NCI-H69 (cell line): ENCODE data around the gene SHC2.

Experiments used
- DNase-seq: peaks from one replicate; lab custom pipeline; 2025; lab: John Stamatoyannopoulos, UW

Gene SHC2

DNA sequence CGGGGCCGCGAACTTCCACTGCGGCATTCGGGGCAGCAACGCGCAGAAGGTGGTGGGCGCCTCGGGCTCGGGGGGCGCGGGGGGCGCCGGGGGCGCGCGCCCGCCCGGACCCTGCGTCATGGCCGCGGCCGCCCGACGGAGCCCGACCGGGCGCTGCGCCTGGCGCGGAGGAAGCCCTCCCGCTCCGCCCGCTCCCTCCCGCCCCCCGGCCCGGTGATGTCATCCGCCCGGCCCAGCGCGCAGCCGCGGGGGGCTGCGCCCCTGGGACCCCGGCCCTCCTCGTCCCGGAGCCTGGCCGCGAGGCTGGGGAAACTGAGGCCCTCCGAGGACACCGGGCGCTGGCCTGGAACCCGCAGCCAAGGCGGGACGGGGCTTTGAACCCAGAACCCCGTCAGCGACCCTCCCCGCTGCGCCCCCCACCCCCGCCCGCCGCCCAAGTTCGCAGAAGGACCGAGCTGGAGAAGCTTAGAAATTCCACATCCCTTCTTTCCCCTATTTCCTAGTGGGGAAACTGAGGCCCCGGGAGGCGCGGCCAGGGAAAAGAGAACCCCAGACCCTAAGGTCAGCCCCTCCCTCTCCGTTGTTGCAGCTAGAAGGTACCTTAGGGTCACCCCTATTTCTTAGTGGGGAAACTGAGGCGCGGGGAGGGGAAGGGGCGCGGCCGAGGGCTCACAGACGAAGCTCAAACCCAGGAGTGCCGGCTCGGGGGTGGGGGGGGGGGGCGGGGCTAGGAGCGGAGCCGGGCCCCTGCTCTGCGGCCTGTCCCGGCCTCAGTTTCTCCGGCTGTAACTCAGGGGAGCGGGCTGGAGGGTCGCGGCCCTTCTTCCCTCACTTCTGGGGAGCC is at the start of gene SHC2:
Gene SHC2 (minus strand): TSS at position 157 of the 844 bp plus-strand sequence. CDS start 37 bp downstream, at position 120.
- DNase-seq: peak; percentile 70

GRCh38 chr19:508204-509150 is 47.6 kb upstream of the SHC2 start:
- DNase-seq: peak; percentile 59

- DNase-seq: peak; percentile 90
These were observed 46.7 kb upstream of the SHC2 start, which contains the start of gene TPGS1 for GRCh38 chr19:507286-508203. TSS of gene TPGS1 (plus strand) at chr19:507497. CDS start at chr19:507507, 10 bp downstream.

- peak; percentile 100 for DNase-seq
These were observed 45.8 kb upstream of the SHC2 start for GRCh38 chr19:506404-507285.

DNA sequence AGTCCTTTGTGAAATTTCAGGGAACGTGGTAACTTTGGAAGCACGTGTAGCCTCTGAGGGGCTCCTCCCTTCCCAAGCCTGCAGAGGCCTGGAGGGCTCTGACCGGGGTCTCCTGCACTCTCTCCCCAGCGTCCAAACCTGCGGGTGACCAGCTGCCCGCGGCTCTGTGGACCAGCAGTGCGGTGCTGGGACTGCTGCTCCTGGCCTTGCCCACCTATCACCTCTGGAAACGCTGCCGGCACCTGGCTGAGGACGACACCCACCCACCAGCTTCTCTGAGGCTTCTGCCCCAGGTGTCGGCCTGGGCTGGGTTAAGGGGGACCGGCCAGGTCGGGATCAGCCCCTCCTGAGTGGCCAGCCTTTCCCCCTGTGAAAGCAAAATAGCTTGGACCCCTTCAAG is 43.8 kb upstream of the SHC2 start:
- DNase-seq: no peak

DNA sequence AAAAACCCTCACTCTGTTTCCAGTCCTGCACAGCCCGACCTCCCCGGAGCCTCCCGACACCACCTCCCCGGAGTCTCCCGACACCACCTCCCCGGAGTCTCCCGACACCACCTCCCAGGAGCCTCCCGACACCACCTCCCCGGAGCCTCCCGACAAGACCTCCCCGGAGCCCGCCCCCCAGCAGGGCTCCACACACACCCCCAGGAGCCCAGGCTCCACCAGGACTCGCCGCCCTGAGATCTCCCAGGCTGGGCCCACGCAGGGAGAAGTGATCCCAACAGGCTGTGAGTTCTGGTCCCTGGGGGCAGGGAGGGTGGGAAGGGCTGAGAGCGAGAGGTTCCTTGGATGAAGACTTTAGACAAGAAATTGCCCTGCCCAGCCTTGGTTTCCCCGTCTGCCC is 40.8 kb upstream of the SHC2 start:
- no peak for DNase-seq

- DNase-seq: no peak
These were observed 38.3 kb upstream of the SHC2 start for GRCh38 chr19:498977-499623.

GRCh38 chr19:498511-498891 is 37.7 kb upstream of the SHC2 start:
- DNase-seq: no peak

GRCh38 chr19:497869-498510 is 37.2 kb upstream of the SHC2 start:
- no peak for DNase-seq

GRCh38 chr19:497491-497868 is 36.6 kb upstream of the SHC2 start:
- no peak for DNase-seq

DNA sequence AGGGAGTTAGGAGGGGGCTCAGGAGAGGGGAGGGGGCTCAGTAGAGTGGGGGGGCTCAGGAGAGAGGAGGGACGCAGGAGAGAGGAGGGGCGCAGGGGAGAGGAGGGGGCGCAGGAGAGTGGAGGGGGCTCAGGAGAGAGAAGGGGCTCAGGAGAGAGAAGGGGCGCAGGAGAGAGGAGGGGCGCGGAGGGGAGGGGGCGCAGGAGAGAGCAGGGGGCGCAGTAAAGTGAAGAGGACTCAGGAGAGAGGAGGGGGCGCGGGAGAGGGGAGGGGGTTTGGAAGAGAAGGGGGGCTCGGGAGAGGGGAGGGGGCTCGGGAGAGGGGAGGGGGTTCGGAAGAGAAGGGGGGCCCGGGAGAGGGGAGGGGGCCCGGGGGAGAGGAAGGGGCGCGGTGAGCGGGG is 36.2 kb upstream of the SHC2 start:
- no peak for DNase-seq

DNA sequence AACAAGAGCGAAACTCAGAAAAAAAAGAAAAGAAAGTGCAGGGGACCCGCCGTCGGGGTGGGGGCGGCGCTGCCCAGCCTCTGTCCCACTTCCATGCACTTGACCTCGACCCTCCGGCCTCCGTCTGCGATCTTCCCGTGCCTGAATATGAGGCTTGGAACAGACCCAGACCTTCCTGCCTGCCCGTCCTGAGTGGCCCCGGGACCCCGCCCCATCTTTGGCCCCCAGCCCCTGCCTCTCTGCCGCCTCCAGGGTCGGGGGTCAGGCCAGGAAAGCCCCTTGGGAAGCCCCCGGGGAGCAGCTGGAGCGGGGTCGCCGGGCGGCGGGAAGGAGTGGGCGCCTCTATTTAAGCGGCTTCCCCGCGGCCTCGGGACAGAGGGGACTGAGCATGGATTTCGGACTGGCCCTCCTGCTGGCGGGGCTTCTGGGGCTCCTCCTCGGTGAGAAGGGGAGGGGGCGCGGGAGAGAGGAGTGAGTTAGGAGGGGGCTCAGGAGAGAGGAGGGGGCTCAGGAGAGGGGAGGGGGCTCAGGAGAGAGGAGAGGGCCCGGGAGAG is 35.4 kb upstream of the SHC2 start, which contains the start of gene MADCAM1:
Gene MADCAM1 (plus strand): TSS at position 375 of the 554 bp plus-strand sequence. CDS start 14 bp downstream, at position 389.
- DNase-seq: no peak

DNA sequence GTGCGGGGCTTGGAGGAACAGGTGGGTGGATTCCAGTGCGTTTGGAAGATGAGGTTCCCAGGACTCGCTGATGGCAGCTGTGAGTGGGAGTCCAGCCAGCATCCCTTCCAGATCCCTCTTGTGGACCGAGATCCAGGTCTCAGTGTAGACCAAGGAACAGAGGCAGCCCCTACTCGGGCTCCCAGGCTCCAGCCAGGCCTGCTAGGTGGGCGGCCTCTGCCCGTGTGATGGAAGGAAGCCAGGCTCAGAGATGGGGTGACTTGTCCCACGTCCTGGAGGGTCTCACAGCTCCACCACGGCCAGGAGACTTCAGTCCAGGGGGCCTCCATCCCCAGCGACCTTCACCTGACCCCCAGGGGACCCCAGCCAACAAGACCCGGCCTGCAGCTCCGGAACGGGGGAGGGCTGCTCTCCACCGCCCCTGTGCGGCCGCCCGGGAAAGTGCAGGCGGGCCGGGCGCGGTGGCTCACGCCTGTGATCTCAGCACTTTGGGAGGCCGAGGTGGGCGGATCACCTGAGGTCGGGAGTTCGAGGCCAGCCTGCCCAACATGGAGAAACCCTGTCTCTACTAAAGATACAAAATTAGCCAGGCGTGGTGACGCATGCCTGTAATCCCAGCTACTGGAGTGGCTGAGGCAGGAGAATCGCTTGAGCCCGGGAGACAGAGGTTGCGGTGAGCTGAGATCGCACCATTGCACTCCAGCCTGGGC is 34.7 kb upstream of the SHC2 start:
- peak; percentile 66 for DNase-seq

GRCh38 chr19:495081-495401 is 34.2 kb upstream of the SHC2 start:
- no peak for DNase-seq

DNA sequence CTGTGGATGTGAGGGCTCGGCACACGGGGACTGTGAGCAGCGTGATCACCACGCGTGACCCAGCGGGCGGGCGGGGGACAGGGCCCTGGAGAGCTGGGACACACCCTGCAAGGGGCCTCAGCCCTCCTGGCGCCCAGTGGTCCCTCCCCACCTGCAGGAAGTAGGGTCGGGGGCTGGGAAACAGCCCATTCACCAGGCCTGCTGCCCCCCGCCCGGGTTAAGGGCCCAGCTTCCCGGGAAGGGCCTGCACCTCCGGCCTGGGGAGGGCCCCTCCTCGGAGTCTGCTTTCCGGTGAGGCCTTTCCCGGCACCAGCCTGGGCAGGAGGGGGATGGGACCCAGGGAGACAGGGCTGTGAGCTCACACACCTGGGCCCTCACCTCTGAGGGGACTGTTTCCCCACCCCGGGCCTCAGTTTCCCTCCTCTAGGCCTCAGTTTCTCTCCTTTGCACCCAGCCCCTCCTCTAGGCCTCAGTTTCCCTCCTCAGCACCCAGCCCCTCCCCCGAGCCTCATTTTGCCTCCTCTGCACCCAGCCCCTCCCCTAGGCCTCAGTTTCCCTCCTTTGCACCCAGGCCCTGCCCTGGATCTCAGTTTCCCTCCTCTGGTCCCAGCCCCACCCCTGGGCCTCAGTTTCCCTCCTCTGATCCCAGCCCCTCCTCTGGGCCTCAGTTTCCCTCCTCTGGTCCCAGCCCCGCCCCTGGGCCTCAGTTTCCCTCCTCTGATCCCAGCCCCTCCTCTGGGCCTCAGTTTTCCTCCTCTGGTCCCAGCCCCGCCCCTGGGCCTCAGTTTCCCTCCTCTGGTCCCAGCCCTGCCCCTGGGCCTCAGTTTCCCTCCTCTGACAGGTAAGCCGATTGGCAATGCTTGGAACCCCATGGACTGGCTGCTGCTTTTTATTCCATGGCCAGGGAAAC is 33.6 kb upstream of the SHC2 start:
- DNase-seq: no peak

GRCh38 chr19:493391-494170 is 32.7 kb upstream of the SHC2 start:
- DNase-seq: no peak

DNA sequence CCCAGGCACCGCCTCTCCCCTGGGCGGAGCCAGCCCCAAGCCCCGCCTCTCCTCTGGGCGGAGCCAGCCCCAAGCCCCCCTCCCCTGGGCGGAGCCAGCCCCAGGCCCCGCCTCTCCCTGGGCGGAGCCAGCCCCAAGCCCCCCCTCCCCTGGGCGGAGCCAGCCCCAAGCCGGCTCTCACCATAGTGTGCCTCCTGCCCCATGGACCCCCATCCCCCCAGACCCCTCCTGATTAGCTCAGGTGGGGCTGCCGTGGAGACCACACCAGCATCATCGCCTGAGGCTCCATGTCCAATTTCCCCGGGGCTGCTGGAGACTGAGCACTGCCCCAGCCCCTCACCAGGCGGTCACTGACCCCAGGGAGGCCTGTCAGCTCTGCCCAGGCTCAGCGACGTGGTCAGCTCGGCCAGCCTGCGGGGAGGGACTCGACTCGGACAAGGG is 31.3 kb upstream of the SHC2 start:
- no peak for DNase-seq
